GM04503 (cell line): ENCODE measurements around the gene IL31.
"Not testable (repeated sequence)": the region's sequence is repeated elsewhere in the genome, so short reads cannot be mapped to it uniquely, and the experiment has no call there.

ENCODE experiments used
- DNase-seq: peaks from one replicate; pipeline ENCODE4 v3.0.0-alpha.2; 2012; ENCODE audit warnings: low read depth

Gene IL31

GRCh38 chr12:122192441-122192840 lies 18.4 kb upstream of the IL31 start:
- DNase-seq = no peak

DNA sequence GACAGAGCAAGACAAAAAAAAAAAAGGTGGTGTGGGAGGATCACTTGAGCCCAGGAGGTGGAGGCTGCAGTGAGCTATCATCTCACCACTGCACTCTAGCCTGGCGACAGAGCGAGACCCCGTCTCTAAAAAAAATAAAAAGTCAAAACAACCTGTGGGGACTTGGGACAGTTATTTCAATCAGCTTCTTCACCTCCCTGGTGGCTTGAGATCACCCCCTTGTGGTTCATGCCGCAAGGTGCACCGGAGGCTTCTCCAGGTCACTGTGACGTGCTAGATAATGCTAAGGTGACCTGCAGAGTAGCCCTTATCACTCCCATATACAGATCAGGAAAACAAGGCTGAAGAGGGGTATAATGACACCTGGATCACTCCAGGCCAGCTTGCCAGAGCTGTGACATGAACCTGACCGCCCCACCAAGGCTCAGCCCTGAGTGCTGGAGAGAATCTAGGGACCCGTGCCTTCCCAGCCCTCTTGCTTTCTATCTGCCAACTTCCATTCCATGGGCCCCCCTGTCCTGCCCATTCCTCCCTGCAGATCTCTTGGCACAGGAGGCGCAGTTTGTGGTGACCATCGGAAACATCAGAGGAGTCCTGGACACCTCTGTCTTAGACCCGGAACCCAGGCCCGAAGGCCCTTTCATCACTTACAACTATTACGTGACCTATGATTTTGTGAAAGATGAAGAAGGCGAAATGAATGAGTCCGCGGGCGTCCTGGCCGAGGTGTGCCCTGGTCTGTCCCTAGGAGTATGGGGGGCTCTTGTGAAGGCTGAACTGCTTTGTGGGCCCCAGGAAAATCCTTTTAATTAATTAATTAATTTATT lies 17.0 kb upstream of the IL31 start:
- DNase-seq = no peak

GRCh38 chr12:122189626-122190475 lies 15.8 kb upstream of the IL31 start:
- DNase-seq = no peak

- DNase-seq = no peak
Measured at GRCh38 chr12:122187466-122187865, 13.4 kb upstream of the IL31 start.

DNA sequence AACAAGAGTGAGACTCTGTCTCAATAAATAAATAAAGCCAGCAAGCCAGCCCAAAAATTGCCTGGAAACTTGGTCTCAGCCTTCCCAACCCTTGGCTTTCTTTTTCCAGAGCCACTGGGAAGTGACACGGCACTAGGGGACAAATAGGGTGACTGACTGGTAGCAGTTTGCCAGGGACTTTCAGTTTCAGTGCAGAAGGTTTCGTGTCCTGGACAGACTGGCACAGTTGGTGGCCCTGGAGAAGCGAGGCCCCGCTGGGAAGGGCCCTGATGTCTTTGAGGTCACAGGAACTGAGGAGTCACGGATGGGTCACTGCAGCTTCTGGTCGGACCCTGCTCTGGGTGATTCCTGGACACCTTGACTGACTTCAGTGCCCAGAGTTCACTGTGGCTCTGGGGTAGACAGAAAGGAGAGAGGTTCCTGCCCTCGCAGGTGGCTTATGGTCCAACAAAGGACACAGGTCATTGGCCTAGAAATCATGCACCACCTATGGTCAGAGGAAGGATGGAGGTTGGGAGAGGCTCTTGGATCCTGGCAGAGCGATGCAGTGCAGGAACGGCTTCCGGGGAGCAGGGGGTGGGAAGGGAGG lies 11.6 kb upstream of the IL31 start:
- no peak for DNase-seq

GRCh38 chr12:122185079-122185478 lies 11.1 kb upstream of the IL31 start:
- no peak for DNase-seq

GRCh38 chr12:122184517-122184916 lies 10.5 kb upstream of the IL31 start:
- DNase-seq = no peak

DNA sequence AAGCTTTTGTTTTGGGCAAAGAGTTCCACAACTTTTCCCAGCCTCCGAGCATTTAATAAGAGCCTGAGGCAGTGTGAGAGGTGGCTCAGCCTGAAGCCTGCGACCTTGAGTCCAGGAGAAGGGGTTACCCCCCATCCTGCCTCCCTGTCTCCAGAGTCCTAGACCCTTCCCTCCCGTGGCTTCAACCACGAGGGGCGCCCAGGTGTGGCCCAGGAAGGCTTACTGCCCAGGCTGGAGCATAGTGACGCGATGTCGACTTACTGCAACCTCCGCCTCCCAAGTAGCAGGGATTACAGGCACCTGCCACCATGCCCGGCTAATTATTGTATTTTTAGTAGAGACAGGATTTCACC lies 9.5 kb upstream of the IL31 start:
- DNase-seq = no peak

- no peak for DNase-seq
Measured at GRCh38 chr12:122182887-122183587, 9.0 kb upstream of the IL31 start, which contains the start of gene LRRC43. TSS of gene LRRC43 (plus strand) at chr12:122183123. CDS start at chr12:122183145, 22 bp downstream.

GRCh38 chr12:122176473-122176872 lies 2.5 kb upstream of the IL31 start:
- not testable (repeated sequence) for DNase-seq

GRCh38 chr12:122172262-122172939 lies 1.6 kb downstream of the IL31 start:
- DNase-seq = no peak

GRCh38 chr12:122171399-122171798 lies 2.6 kb downstream of the IL31 start:
- DNase-seq = no peak

DNA sequence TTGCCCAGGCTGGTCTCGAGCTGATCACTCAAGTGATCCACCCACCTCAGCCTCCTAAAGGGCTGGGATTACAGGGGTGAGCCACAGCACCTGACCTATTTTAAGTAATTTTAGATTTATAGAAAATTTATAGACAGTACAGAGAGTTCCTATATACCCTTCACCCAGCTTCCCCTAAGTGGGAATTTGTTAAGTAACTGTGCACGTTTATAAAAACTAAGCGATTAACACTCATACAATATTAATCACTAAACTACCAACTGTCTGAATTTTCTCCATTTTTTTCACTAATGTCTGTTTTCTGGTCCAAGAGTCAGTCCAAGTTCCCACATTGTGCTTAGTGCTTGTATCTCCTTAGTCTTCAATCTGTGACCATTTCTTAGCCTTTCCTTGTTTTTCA lies 5.5 kb downstream of the IL31 start:
- no peak for DNase-seq

GRCh38 chr12:122167356-122167925 lies 6.6 kb downstream of the IL31 start:
- DNase-seq = no peak

- DNase-seq = no peak
Measured at GRCh38 chr12:122166422-122167349, 7.3 kb downstream of the IL31 start.

DNA sequence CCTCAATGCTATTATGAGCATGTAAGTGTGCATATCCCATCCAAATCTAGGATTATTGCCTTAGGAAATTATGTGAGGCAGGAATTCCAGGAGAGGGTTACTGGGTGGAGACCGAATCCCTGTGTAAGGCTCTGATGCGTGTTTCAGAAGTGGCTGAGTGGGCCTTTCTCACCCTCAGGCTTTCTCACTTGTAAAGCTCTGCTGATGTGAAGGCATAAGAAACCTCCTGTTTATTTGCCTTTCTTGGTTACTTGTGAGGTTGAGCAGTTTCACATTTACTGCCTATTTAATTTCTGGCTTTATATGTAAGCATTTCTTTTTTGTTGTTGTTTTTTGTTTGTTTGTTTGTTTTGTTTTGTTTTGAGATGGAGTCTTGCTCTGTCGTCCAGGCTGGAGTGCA lies 11.0 kb downstream of the IL31 start:
- no peak for DNase-seq

GRCh38 chr12:122161682-122162081 lies 12.3 kb downstream of the IL31 start:
- DNase-seq = no peak

DNA sequence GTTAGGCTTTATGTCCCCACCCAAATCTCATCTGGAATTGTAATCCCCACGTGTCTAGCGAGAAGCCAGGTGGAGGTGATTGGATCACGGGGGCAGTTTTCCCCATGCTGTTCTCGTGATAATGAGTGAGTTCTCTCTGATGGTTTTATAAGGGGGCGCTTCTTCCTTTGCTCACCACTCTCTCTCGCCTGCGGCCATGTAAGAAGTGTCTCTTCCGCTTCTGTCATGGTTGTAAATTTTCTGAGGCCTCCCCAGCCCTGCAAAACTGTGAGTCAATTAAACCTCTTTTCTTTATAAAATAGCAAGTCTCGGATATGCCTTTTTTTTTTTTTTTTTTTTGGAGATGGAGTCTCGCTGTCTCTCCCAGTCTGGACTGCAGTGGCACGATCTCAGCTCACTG lies 13.3 kb downstream of the IL31 start:
- no peak for DNase-seq

DNA sequence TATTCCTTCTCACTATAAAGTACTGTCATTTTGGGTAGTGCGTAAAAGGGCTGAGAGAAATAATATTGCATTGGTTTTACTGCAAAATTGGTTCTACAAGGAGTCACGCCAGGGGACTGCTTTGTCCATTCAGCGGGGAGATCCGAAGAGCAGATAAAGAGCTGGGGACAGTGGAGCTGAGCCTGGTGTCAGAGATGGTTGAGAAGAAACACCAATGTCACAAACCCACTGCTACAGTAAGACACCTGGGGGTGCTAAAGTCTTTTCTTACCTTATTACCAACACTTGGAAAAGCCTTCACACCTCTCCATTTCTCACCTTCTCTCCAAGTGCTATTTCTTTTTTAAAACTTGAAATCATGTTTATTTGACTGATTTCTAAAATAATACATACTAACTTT lies 14.1 kb downstream of the IL31 start:
- no peak for DNase-seq

DNA sequence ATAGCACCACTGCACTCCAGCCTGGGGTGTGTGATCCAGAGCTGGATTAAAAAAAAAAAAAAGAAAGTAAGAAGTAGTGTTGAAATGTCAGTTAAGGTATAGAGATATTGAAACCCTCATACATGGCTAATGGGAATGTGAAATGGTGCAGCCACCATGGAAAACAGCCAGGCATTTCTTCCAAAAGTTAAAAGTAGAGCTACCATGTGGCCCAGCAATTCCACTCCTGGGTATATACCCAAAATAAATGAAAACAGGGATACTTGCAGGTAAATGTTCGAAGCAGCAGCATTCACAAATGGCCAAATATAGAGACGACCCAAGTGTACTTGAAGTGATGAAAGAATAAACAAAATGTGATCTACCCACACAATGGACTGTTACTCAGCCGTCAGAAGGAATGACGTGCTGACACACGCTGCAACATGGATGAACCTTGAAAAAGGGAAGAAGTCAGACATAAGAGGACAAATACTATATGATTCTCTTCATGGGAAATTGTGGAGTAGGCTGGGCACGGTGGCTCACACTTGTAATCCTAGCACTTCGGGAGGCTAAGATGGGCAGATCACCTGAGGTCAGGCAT lies 15.2 kb downstream of the IL31 start:
- DNase-seq = no peak
